OCI-LY3 (cell line): ENCODE data around the gene CHST15.

Experiments used
- H2AFZ ChIP-seq: fragments of 200-600, 300-600 bp; shearing (Covaris generic); 2 replicates; pipeline ENCODE4 v1.6.0; 2014; ENCODE audit warnings: antibody characterized with exemption, low read depth, low read length
- H3K27ac ChIP-seq: fragments of 200-600, 300-600 bp; sonication (generic); 2 replicates; pipeline ENCODE4 v1.5.1; 2014; ENCODE audit warnings: mild to moderate bottlenecking, low read length, moderate library complexity, mixed read lengths
- H3K27me3 ChIP-seq: fragments of 200-600, 300-600 bp; sonication (generic); 2 replicates; pipeline ENCODE4 v1.6.1; 2014; ENCODE audit warnings: low read depth, low read length, mixed read lengths
- H3K36me3 ChIP-seq: fragments of 200-600, 300-600 bp; sonication (generic); replicated peaks from 2 replicates; pipeline ENCODE3; 2014; ENCODE audit warnings: low read depth, low read length, mixed read lengths
- H3K4me1 ChIP-seq: fragments of 300-600, 200-600 bp; sonication (generic); 2 replicates; pipeline ENCODE4 v1.6.1; 2014; ENCODE audit warnings: low read length, mixed read lengths
- H3K4me2 ChIP-seq: fragments of 200-600, 300-600 bp; sonication (generic); 2 replicates; pipeline ENCODE4 v1.6.1; 2014; ENCODE audit warnings: low read length, mixed read lengths
- H3K4me3 ChIP-seq: fragments of 300-600, 200-600 bp; sonication (generic); 2 replicates; pipeline ENCODE4 v1.5.1; 2014; ENCODE audit warnings: antibody characterized with exemption, mild to moderate bottlenecking, low read length, moderate library complexity
- H3K79me2 ChIP-seq: fragments of 300-600, 200-600 bp; shearing (Covaris generic); 2 replicates; pipeline ENCODE4 v1.6.1; 2014; ENCODE audit warnings: mild to moderate bottlenecking, low read length, mixed read lengths
- H3K9ac ChIP-seq: fragments of 300-600, 200-600 bp; shearing (Covaris generic); 2 replicates; pipeline ENCODE4 v1.6.0; 2014; ENCODE audit warnings: mild to moderate bottlenecking, low read length, moderate library complexity
- H3K9me3 ChIP-seq: fragments of 200-600, 300-600 bp; shearing (Covaris generic); 2 replicates; pipeline ENCODE4 v1.6.1; 2014; ENCODE audit warnings: low read length, mixed read lengths; ENCODE audit not compliant: insufficient read depth
- H4K20me1 ChIP-seq: fragments of 200-600, 300-600 bp; sonication (generic); 2 replicates; pipeline ENCODE4 v1.6.1; 2016; ENCODE audit warnings: low read length, mixed read lengths; ENCODE audit not compliant: insufficient read depth
- CTCF ChIP-seq: fragments of 200-600, 300-600 bp; sonication (generic); IDR thresholded peaks from 2 replicates; pipeline ENCODE4 v1.5.1; 2014; ENCODE audit warnings: antibody characterized with exemption, low read length, low read depth
- EZH2phosphoT487 ChIP-seq: fragments of 200-600 bp; shearing (Covaris generic); IDR thresholded peaks from 2 replicates; pipeline ENCODE4 v1.6.1; 2018; ENCODE audit warnings: antibody characterized with exemption, mixed run types, low read depth

CHST15 gene

GRCh38 chr10:124092250-124092859 is 1.0 kb downstream of the CHST15 start:
- no peaks in the 10 kb centered on the region for H3K4me1 ChIP-seq
- no peaks in the 10 kb centered on the region for H3K79me2 ChIP-seq
- peaks cover 29% of the 10 kb centered on the region for H3K27me3 ChIP-seq
- H3K4me2 ChIP-seq, result peak overlapping the region; percentile 58
- H4K20me1 ChIP-seq, result no peaks in the 10 kb centered on the region
- no peaks in the 10 kb centered on the region for H3K9me3 ChIP-seq
- no peak overlapping the region for H3K9ac ChIP-seq
- no peak overlapping the region for H2AFZ ChIP-seq
- H3K4me3 ChIP-seq, result peak overlapping the region; percentile 73
- H3K27ac ChIP-seq, result no peak overlapping the region
- no peaks in the 10 kb centered on the region for H3K36me3 ChIP-seq
- TF ChIP-seq EZH2phosphoT487 (no peak), CTCF (no peak)

GRCh38 chr10:124091646-124092249 is 1.6 kb downstream of the CHST15 start:
- no peak overlapping the region for H3K4me2 ChIP-seq
- no peaks in the 10 kb centered on the region for H3K4me1 ChIP-seq
- H3K27me3 ChIP-seq, result peaks cover 23% of the 10 kb centered on the region
- no peaks in the 10 kb centered on the region for H3K36me3 ChIP-seq
- TF ChIP-seq CTCF (no peak), EZH2phosphoT487 (no peak)
- no peak overlapping the region for H3K4me3 ChIP-seq
- H2AFZ ChIP-seq, result no peak overlapping the region
- no peaks in the 10 kb centered on the region for H4K20me1 ChIP-seq
- H3K9ac ChIP-seq, result no peak overlapping the region
- no peaks in the 10 kb centered on the region for H3K79me2 ChIP-seq
- H3K9me3 ChIP-seq, result no peaks in the 10 kb centered on the region
- no peak overlapping the region for H3K27ac ChIP-seq

DNA sequence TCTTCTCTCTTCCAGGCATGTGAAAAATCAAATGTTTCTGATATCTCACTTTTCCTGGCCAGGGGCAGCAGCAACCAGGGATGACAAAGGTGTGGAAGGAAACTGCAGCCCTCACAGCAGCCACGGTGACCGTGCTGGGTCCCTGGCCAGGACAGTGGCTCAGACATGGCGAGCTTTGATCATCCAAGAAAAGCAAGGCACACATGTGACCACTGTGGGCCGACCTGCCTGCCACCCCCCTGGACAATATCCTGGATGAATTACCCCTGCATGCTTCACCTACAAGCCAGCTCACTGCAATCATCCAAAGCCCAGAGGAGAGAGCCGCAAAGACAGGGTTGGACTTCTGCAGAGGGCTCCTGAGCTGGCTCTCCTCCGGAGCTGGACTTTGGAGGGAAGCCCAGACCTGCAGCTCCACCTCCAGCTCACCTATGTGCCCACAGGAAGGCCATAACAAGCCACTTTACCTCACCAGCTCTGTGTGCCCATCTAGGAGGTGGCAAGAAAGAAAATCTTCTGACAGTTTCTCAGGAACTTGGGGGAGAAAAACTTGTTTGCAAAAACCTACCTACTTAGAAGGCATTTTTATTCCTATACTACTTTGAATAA is 2.7 kb downstream of the CHST15 start:
- H3K27ac ChIP-seq, result no peak overlapping the region
- H4K20me1 ChIP-seq, result no peaks in the 10 kb centered on the region
- no peak overlapping the region for H3K4me2 ChIP-seq
- no peak overlapping the region for H3K9ac ChIP-seq
- H3K9me3 ChIP-seq, result no peaks in the 10 kb centered on the region
- H3K4me3 ChIP-seq, result no peak overlapping the region
- H3K79me2 ChIP-seq, result no peaks in the 10 kb centered on the region
- H3K4me1 ChIP-seq, result no peaks in the 10 kb centered on the region
- no peak overlapping the region for H2AFZ ChIP-seq
- H3K36me3 ChIP-seq, result no peaks in the 10 kb centered on the region
- no peak for TF ChIP-seq CTCF
- no peak for TF ChIP-seq EZH2phosphoT487
- peaks cover 15% of the 10 kb centered on the region for H3K27me3 ChIP-seq

- H3K4me3 ChIP-seq, result no peak overlapping the region
- H3K27me3 ChIP-seq, result peaks cover 10% of the 10 kb centered on the region
- no peaks in the 10 kb centered on the region for H4K20me1 ChIP-seq
- TF ChIP-seq EZH2phosphoT487 (no peak), CTCF (no peak)
- H3K9me3 ChIP-seq, result no peaks in the 10 kb centered on the region
- H3K27ac ChIP-seq, result no peak overlapping the region
- H2AFZ ChIP-seq, result no peak overlapping the region
- no peaks in the 10 kb centered on the region for H3K4me1 ChIP-seq
- no peaks in the 10 kb centered on the region for H3K36me3 ChIP-seq
- no peak overlapping the region for H3K4me2 ChIP-seq
- no peaks in the 10 kb centered on the region for H3K79me2 ChIP-seq
- no peak overlapping the region for H3K9ac ChIP-seq
These were observed 3.5 kb downstream of the CHST15 start for GRCh38 chr10:124089859-124090258.
